ENCODE measurements around the gene SH2D5.

SH2D5 gene

GRCh38 chr1:20732588-20733359, at the start of gene SH2D5:
Gene SH2D5 (minus strand): TSS chr1:20732703. CDS start chr1:20728044, 4,659 bp downstream.
- peak; percentile 64 for DNase-seq (ENCODE audit: low spot score)

GRCh38 chr1:20775700-20776099, 43.2 kb upstream of the SH2D5 start:
- DNase-seq (ENCODE audit: low spot score): no peak

- DNase-seq (ENCODE audit: low spot score): no peak
These were observed 39.3 kb upstream of the SH2D5 start for GRCh38 chr1:20771780-20772179.

- DNase-seq (ENCODE audit: low spot score): no peak
These were observed 38.0 kb upstream of the SH2D5 start for GRCh38 chr1:20770314-20771087.

GRCh38 chr1:20767271-20767670, 34.8 kb upstream of the SH2D5 start:
- no peak for DNase-seq (ENCODE audit: low spot score)

- DNase-seq (ENCODE audit: low spot score): no peak
These were observed 30.9 kb upstream of the SH2D5 start for GRCh38 chr1:20763417-20763816.

GRCh38 chr1:20760322-20760721, 27.8 kb upstream of the SH2D5 start:
- DNase-seq (ENCODE audit: low spot score): no peak

- no peak for DNase-seq (ENCODE audit: low spot score)
These were observed 21.1 kb upstream of the SH2D5 start for GRCh38 chr1:20753589-20753988.

- DNase-seq (ENCODE audit: low spot score): no peak
These were observed 19.0 kb upstream of the SH2D5 start for GRCh38 chr1:20751462-20751990.

GRCh38 chr1:20742671-20743070, 10.2 kb upstream of the SH2D5 start:
- no peak for DNase-seq (ENCODE audit: low spot score)

- no peak for DNase-seq (ENCODE audit: low spot score)
These were observed 8.3 kb upstream of the SH2D5 start for GRCh38 chr1:20740781-20741180.

- DNase-seq (ENCODE audit: low spot score): no peak
These were observed 6.7 kb upstream of the SH2D5 start for GRCh38 chr1:20739225-20739624.

GRCh38 chr1:20735581-20736111, 3.1 kb upstream of the SH2D5 start:
- peak; percentile 52 for DNase-seq (ENCODE audit: low spot score)

GRCh38 chr1:20733360-20733975, 965 bp upstream of the SH2D5 start:
- DNase-seq (ENCODE audit: low spot score): no peak

- DNase-seq (ENCODE audit: low spot score): peak; percentile 70
These were observed 374 bp downstream of the SH2D5 start for GRCh38 chr1:20732071-20732587.

- no peak for DNase-seq (ENCODE audit: low spot score)
These were observed 1.2 kb downstream of the SH2D5 start for GRCh38 chr1:20731057-20731991.

- DNase-seq (ENCODE audit: low spot score): no peak
These were observed 1.8 kb downstream of the SH2D5 start for GRCh38 chr1:20730690-20731056.

- no peak for DNase-seq (ENCODE audit: low spot score)
These were observed 2.4 kb downstream of the SH2D5 start for GRCh38 chr1:20729990-20730689.

GRCh38 chr1:20729155-20729931, 3.2 kb downstream of the SH2D5 start:
- no peak for DNase-seq (ENCODE audit: low spot score)

All from putamen (tissue), 1 donor.